ENCODE measurements around the gene GTPBP10. TPM values are rescaled to one million over a fixed set of nuclear protein-coding genes. Genes with fewer than 3 reads are reported as not detected.

GTPBP10 gene
- total and polyA plus RNA-seq, 9 of the 15 experiments (the other 6 are each of a cell fraction or from before 2014, with no cell fraction given): 34.6 to 89.8 (median 76.4) TPM

DNA sequence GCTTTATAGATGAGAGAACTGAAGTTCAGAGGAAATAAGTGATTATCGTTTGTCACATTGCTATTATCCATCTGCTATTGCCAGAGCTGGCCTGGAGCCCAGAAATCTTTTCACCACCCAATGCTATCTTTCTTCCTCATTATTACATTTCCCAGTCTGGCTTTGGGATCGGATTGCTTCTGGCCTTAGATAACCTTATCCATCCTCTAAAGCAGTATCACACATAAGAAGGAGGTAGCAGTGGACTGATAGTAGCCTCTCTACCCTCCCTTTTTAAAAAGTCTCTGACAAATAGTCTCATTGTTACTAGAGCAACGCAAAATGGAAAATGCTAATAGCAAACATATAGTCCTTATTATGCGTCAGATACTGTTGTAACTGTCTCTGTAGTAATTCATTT lies 55.5 kb downstream of the GTPBP10 start:
- FAIRE-seq (no peak), DNase-seq (ENCODE audit: extremely low read depth in 1 of 4, low spot score in 3 of 4) (peak in 1 of 4 experiments; percentile 17), ATAC-seq (no peak)
- no peak overlapping the region for H3K9ac ChIP-seq (ENCODE audit: insufficient read depth in 1 of 2, low read depth in 2 of 2, low read length in 2 of 2)
- no TSS peak for BruUV-seq (replicated peaks)
- no peaks in the 10 kb centered on the region for H3K9me1 ChIP-seq (ENCODE audit: control insufficient read depth, insufficient read depth, low read length)
- H3K4me2 ChIP-seq (ENCODE audit: insufficient read depth, low read length): no peak overlapping the region
- no peak overlapping the region for H3K27ac ChIP-seq (ENCODE audit: extremely low read depth, low read depth, low read length)
- peaks cover 13% of the 10 kb centered on the region; the same call in 1 of the 3 replicates for H3K36me3 ChIP-seq (ENCODE audit: control insufficient read depth, insufficient read depth, low read length)
- no peaks in the 10 kb centered on the region for H3K27me3 ChIP-seq (ENCODE audit: control insufficient read depth in 2 of 2, insufficient read depth in 2 of 2, low read length in 2 of 2)
- H3K79me2 ChIP-seq (ENCODE audit: control insufficient read depth, insufficient read depth, low read length): peaks cover 6% of the 10 kb centered on the region; the same call in 2 of the 3 replicates
- no peaks in the 10 kb centered on the region for H4K20me1 ChIP-seq (replicated peaks; ENCODE audit: control insufficient read depth, insufficient read depth, low read length)
- in situ Hi-C loops (cut with MboI) (loop anchor here (5.0 kb wide), 1 partner anchor 55 kb away; the partner anchor contains the start of gene GTPBP10), intact Hi-C loops (cut with micrococcal nuclease) (loop anchor here (5.0 kb wide), 2 partner anchors 85 to 155 kb away; partner anchors contain the start of gene CFAP69)
- 4% methylated on average over 4 of the region's 4 CpGs for WGBS (ENCODE audit: insufficient coverage, low coverage, missing lambda C conversion rate)
- 0 out of 2 replicates have a peak, but pooled peaks cover 2% of the 10 kb centered on the region for H3K9me3 ChIP-seq (replicated peaks; ENCODE audit: control insufficient read depth, insufficient read depth, low read depth, low read length)
- H3K4me1 ChIP-seq (replicated peaks in 1 of 2; ENCODE audit: control insufficient read depth in 2 of 2, insufficient read depth in 2 of 2, low read length in 2 of 2): peaks cover 3 to 6% of the 10 kb centered on the region in 2 experiments; a peak in 3 of 5 replicates
- ChIA-PET CTCF (ENCODE audit: low intra/inter-chr PET ratio) (no interaction called here), POLR2A (no interaction called here)
- H2AFZ ChIP-seq (ENCODE audit: low read depth, low read length): no peak overlapping the region
- H3K4me3 ChIP-seq: no peak overlapping the region
- peak; percentile 72 to 80 for TF ChIP-seq KDM1A (IDR thresholded peaks at IDR 0.05)
- 0 out of 2 replicates have a peak, but pooled peaks have one; percentile 31 for TF ChIP-seq TAL1 (IDR thresholded peaks at IDR 0.05)
- peak; percentile 60 for TF ChIP-seq CBFA2T2 (conservative IDR thresholded peaks at IDR 0.05)
- peak in 1 of 2 experiments; percentile 85; a peak in 2 of 4 replicates for TF ChIP-seq RCOR1 (IDR thresholded peaks at IDR 0.05; ENCODE audit: borderline replicate concordance in 1 of 2, low read depth in 2 of 2, low read length in 2 of 2)
- peak; percentile 51 for TF ChIP-seq TEAD4 (IDR thresholded peaks at IDR 0.05; ENCODE audit: low read length)
- TF ChIP-seq TEAD4 (CRISPR knock-in tag; IDR thresholded peaks at IDR 0.05; ENCODE audit: borderline replicate concordance): no peak
- peak; percentile 72 for TF ChIP-seq NFIC (IDR thresholded peaks at IDR 0.05)
- 0 out of 2 replicates have a peak, but pooled peaks have one; percentile 47 for TF ChIP-seq HDAC2 (IDR thresholded peaks at IDR 0.05)
- TF ChIP-seq ARID1B (IDR thresholded peaks at IDR 0.05): peak; percentile 41; the same call in 1 of the 2 replicates
- TF ChIP-seq GATAD2B (IDR thresholded peaks at IDR 0.05; ENCODE audit: borderline replicate concordance): no peak
- TF ChIP-seq KLF16 (IDR thresholded peaks at IDR 0.05): peak; percentile 55; the same call in 1 of the 2 replicates
- TF ChIP-seq TCF3 (CRISPR knock-in tag; IDR thresholded peaks at IDR 0.05): peak; percentile 47
- no peak for TF ChIP-seq BACH1 (tag; IDR thresholded peaks at IDR 0.05)
- TF ChIP-seq SRSF7 (optimal IDR thresholded peaks at IDR 0.05; ENCODE audit: low read depth, low read length): no peak
- peak; percentile 80 for TF ChIP-seq CBFA2T3 (IDR thresholded peaks at IDR 0.05)
